Nephron progenitor cell (in vitro differentiated cells): ENCODE results near the gene KIAA0040.

Source experiments
- DNase-seq: peaks from one replicate; pipeline ENCODE4 v3.0.0; 2021
- H3K27ac Mint-ChIP-seq: 2 replicates; pipeline ENCODE4 v1.8.0; 2021; ENCODE audit warnings: mild to moderate bottlenecking, moderate library complexity, mixed read lengths
- H3K27me3 Mint-ChIP-seq: 2 replicates; pipeline ENCODE4 v1.8.0; 2021; ENCODE audit warnings: mild to moderate bottlenecking, low read depth, mixed read lengths; ENCODE audit not compliant: poor library complexity
- H3K36me3 Mint-ChIP-seq: 2 replicates; pipeline ENCODE4 v1.8.0; 2021; ENCODE audit warnings: low read depth, mixed read lengths
- H3K4me1 Mint-ChIP-seq: 2 replicates; pipeline ENCODE4 v1.8.0; 2021; ENCODE audit warnings: mixed read lengths
- H3K4me3 Mint-ChIP-seq: 2 replicates; pipeline ENCODE4 v1.8.0; 2021; ENCODE audit warnings: mild to moderate bottlenecking, moderate library complexity, mixed read lengths
- H3K9me3 Mint-ChIP-seq: 2 replicates; pipeline ENCODE4 v1.8.0; 2021; ENCODE audit warnings: mild to moderate bottlenecking, moderate library complexity, mixed read lengths
- TF ChIP-seq, protein P1 (sequence below): fragments of 200-600 bp; sonication (generic); IDR thresholded peaks from 2 replicates; pipeline ENCODE4 v1.5.0; 2021; ENCODE audit warnings: antibody characterized with exemption

The KIAA0040 gene

DNA sequence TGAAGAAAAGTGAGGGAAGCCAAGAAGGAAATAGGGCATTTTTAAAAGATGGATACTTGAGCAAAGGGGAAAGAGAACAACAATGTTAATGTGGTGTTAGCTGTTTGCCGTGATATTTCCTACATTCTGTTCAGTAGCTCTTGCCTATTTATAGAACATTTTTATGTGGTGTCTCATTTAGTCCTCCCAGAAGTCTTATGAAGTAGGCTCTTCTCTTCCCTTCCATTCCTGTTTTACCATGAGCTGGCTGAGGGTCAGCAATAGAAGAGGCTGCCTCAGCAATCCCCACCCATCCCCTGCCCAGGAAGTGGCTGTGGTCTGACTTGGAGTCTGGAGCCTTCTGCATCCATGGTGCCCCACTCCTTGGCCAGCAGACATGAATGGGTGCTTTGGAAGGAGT is 60.1 kb downstream of the KIAA0040 start:
- DNase-seq: no peak
- TF ChIP-seq, protein P1, sequence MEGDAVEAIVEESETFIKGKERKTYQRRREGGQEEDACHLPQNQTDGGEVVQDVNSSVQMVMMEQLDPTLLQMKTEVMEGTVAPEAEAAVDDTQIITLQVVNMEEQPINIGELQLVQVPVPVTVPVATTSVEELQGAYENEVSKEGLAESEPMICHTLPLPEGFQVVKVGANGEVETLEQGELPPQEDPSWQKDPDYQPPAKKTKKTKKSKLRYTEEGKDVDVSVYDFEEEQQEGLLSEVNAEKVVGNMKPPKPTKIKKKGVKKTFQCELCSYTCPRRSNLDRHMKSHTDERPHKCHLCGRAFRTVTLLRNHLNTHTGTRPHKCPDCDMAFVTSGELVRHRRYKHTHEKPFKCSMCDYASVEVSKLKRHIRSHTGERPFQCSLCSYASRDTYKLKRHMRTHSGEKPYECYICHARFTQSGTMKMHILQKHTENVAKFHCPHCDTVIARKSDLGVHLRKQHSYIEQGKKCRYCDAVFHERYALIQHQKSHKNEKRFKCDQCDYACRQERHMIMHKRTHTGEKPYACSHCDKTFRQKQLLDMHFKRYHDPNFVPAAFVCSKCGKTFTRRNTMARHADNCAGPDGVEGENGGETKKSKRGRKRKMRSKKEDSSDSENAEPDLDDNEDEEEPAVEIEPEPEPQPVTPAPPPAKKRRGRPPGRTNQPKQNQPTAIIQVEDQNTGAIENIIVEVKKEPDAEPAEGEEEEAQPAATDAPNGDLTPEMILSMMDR: no peak
- H3K4me1 Mint-ChIP-seq: peaks cover 5% of the 10 kb centered on the region
- no peak overlapping the region for H3K27ac Mint-ChIP-seq
- H3K27me3 Mint-ChIP-seq: peaks cover 7% of the 10 kb centered on the region
- H3K4me3 Mint-ChIP-seq: no peak overlapping the region
- H3K36me3 Mint-ChIP-seq: no peaks in the 10 kb centered on the region
- H3K9me3 Mint-ChIP-seq: no peaks in the 10 kb centered on the region

DNA sequence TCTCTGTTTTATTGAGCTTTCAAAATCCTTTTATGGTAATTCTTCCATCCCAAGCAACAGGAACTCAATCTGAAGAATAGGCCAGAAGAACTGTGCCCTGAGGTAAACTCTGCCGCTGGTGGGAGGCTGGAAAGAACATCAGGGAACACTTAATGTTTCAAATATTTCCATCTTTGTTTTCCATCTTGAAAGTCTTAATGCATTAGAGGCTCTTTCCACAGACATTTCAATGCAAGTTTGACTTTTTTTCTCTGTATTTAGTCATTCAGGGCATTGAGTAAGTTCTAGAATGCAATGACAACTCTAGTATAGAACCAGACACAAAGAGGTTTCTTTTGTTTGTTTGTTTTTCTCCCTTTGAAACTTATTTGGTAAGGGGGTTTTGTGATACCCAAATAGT is 61.5 kb downstream of the KIAA0040 start:
- Mint-ChIP-seq H3K27ac (no peak overlapping the region), H3K27me3 (peaks cover 8% of the 10 kb centered on the region), H3K4me3 (no peak overlapping the region), H3K36me3 (no peaks in the 10 kb centered on the region), H3K4me1 (peaks cover 5% of the 10 kb centered on the region), H3K9me3 (no peaks in the 10 kb centered on the region)
- TF ChIP-seq, protein P1: no peak
- no peak for DNase-seq

DNA sequence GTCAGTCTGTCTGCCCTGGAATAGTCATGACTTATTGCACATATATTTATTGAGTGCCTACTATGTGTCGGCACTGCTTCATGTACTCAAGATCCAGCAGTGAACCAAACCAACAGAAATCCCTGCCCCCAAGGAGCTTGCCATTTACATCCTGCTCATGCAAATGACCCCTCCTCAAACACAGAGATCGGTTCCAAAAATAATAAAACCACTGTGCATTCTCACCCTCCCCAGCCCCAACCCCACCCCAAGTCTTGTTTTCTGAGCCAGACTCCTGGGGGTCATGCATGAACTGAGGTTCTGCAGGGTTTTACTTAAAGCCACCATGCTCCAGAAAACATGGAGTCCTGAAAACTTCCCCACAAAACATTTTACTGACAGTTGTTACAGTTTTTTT is 61.9 kb downstream of the KIAA0040 start:
- H3K4me3 Mint-ChIP-seq: no peak overlapping the region
- TF ChIP-seq, protein P1: no peak
- H3K4me1 Mint-ChIP-seq: peaks cover 5% of the 10 kb centered on the region
- DNase-seq: no peak
- no peaks in the 10 kb centered on the region for H3K36me3 Mint-ChIP-seq
- H3K9me3 Mint-ChIP-seq: no peaks in the 10 kb centered on the region
- peaks cover 11% of the 10 kb centered on the region for H3K27me3 Mint-ChIP-seq
- H3K27ac Mint-ChIP-seq: no peak overlapping the region

DNA sequence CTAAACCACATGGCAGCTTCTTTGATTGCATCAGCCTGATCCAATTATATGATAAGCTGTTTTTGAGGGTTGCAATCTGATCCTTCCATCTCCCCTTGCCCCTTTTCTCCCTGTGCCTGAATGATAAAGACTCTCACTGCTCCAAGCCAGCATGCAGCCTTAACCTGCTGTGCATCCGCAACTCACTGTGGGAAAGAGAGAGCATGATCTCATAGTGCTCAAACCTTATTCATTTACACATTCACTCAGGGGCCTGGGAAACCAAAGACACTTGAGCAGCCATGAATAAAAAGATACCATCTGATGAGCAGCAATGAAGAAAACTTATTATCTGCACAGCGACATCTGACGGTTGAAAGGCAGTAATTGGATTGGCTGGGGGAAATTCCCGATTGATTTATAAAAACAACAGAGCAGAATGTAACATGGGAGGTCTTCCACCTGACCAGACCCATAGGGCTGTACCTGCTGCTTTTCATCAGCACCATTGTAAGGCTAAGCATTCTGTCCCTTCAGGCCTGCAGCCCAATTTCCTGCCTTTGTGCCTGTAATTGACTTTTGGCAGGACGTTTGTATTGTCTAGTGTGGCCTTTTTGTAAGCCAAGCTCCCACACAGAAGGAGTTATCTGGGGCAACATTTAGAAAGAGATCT is 62.5 kb downstream of the KIAA0040 start:
- Mint-ChIP-seq H3K27me3 (peaks cover 9% of the 10 kb centered on the region), H3K27ac (no peak overlapping the region), H3K36me3 (no peaks in the 10 kb centered on the region), H3K4me1 (peaks cover 5% of the 10 kb centered on the region), H3K9me3 (no peaks in the 10 kb centered on the region), H3K4me3 (no peak overlapping the region)
- TF ChIP-seq, protein P1: no peak
- no peak for DNase-seq

DNA sequence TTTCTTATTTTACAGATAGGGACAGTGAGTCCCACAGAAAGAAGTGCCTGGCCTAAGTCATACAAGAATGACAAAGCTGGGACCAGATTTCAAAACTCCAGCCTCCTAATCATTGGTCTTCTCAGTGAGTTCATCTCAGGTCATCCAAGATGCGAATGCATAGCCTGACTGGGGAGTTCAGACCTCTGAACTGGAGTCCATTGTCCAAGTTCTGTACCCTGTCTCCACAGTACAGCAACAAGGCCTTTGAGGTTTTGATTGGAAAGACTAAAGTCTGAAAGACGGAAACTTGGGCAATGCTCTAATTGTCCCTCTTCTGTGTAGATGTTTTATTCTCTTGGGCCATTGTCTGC is 63.0 kb downstream of the KIAA0040 start:
- Mint-ChIP-seq H3K27me3 (peaks cover 9% of the 10 kb centered on the region), H3K27ac (no peak overlapping the region), H3K4me1 (peaks cover 5% of the 10 kb centered on the region), H3K4me3 (no peak overlapping the region), H3K9me3 (no peaks in the 10 kb centered on the region), H3K36me3 (no peaks in the 10 kb centered on the region)
- no peak for DNase-seq
- TF ChIP-seq, protein P1: no peak

DNA sequence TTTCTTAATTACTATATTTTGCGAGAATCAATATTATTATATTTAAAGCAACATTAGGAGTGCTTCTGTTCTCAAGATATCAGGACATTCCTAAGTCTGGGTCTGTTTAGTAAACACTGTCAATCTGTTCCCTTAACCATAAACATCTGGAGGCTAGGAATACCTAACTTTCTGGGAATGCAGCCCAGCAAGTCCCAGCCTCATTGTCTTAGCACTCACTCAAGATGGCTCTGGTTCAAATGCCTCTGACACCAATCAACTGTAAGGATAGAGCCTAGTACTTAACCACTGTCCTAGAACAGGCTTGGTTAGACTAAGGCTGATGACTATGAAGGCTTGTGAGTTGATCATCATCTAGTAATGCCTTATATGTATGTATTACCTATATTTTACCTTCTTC is 63.4 kb downstream of the KIAA0040 start:
- no peaks in the 10 kb centered on the region for H3K9me3 Mint-ChIP-seq
- peaks cover 5% of the 10 kb centered on the region for H3K4me1 Mint-ChIP-seq
- H3K27ac Mint-ChIP-seq: no peak overlapping the region
- TF ChIP-seq, protein P1: no peak
- no peak overlapping the region for H3K4me3 Mint-ChIP-seq
- no peak for DNase-seq
- no peaks in the 10 kb centered on the region for H3K36me3 Mint-ChIP-seq
- peaks cover 9% of the 10 kb centered on the region for H3K27me3 Mint-ChIP-seq
